Endothelial cell of umbilical vein (primary cell): Measurements from ENCODE around the gene SMAD2.
"Not testable (repeated sequence)": the region's sequence is repeated elsewhere in the genome, so short reads cannot be mapped to it uniquely, and the experiment has no call there.

Source experiments
- EZH2 ChIP-seq: IDR thresholded peaks from 2 replicates; pipeline ENCODE4 v1.6.1; 2012; ENCODE audit warnings: borderline replicate concordance, low read depth, mild to moderate bottlenecking, moderate library complexity, low read length, inconsistent platforms; ENCODE audit not compliant: severe bottlenecking
- FOS ChIP-seq: IDR thresholded peaks from 2 replicates; pipeline ENCODE4 v1.6.1; 2011; ENCODE audit warnings: mild to moderate bottlenecking, low read length, moderate library complexity, borderline replicate concordance; ENCODE audit not compliant: insufficient read depth
- JUN ChIP-seq: IDR thresholded peaks from 2 replicates; pipeline ENCODE4 v1.6.1; 2011; ENCODE audit warnings: borderline replicate concordance, low read depth; ENCODE audit not compliant: insufficient read length, insufficient read depth
- POLR2A ChIP-seq: IDR thresholded peaks from 2 replicates; pipeline ENCODE4 v1.6.1; 2012; ENCODE audit warnings: low read depth, mild to moderate bottlenecking, control low read depth, low read length
- POLR2AphosphoS5 ChIP-seq: IDR thresholded peaks from 2 replicates; pipeline ENCODE4 v1.6.1; 2012; ENCODE audit warnings: low read depth, mild to moderate bottlenecking, control low read depth, low read length, moderate library complexity; ENCODE audit not compliant: insufficient read depth
- TF ChIP-seq, protein P1 (sequence below), 2 donors: IDR thresholded peaks; 1 replicate in 1 of 2; 2 replicates in 1 of 2; pipeline ENCODE4 v1.5.1; 2011; ENCODE audit warnings: low read length in 2 of 2, mild to moderate bottlenecking in 2 of 2, moderate library complexity in 2 of 2, control low read depth in 1 of 2, inconsistent platforms in 1 of 2, low read depth in 1 of 2; ENCODE audit not compliant: insufficient read depth in 1 of 2; ENCODE audit errors: extremely low read depth in 1 of 2
- TF ChIP-seq, protein P2 (sequence below): IDR thresholded peaks from 2 replicates; pipeline ENCODE4 v1.6.1; 2011; ENCODE audit not compliant: insufficient read depth, insufficient read length

DNA sequence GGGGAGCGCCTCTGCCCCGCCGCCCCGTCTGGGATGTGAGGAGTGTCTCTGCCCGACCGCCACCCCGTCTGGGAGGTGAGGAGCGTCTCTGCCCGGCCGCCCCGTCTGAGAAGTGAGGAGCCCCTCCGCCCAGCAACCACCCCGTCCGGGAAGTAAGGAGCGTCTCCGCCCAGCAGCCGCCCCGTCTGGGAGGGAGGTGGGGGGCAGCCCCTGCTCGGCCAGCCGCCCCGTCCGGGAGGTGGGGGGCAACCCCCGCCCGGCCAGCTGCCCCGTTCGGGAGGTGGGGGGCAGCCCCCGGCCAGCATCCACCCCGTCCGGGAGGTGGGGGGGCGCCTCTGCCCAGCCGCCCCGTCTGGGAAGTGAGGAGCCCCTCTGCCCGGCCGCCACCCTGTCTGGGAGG is 102.4 kb downstream of the SMAD2 start:
- TF ChIP-seq, protein P1, sequence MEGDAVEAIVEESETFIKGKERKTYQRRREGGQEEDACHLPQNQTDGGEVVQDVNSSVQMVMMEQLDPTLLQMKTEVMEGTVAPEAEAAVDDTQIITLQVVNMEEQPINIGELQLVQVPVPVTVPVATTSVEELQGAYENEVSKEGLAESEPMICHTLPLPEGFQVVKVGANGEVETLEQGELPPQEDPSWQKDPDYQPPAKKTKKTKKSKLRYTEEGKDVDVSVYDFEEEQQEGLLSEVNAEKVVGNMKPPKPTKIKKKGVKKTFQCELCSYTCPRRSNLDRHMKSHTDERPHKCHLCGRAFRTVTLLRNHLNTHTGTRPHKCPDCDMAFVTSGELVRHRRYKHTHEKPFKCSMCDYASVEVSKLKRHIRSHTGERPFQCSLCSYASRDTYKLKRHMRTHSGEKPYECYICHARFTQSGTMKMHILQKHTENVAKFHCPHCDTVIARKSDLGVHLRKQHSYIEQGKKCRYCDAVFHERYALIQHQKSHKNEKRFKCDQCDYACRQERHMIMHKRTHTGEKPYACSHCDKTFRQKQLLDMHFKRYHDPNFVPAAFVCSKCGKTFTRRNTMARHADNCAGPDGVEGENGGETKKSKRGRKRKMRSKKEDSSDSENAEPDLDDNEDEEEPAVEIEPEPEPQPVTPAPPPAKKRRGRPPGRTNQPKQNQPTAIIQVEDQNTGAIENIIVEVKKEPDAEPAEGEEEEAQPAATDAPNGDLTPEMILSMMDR (IDR thresholded peaks at IDR 0.05; ENCODE audit: extremely low read depth in 1 of 2, insufficient read depth in 1 of 2, low read depth in 1 of 2, low read length in 2 of 2), result not testable (repeated sequence)
- not testable (repeated sequence) for TF ChIP-seq JUN, POLR2A, EZH2, POLR2AphosphoS5, FOS
- TF ChIP-seq, protein P2, sequence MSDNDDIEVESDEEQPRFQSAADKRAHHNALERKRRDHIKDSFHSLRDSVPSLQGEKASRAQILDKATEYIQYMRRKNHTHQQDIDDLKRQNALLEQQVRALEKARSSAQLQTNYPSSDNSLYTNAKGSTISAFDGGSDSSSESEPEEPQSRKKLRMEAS, result not testable (repeated sequence)
